ENCODE data around the gene HCN4. TPM values are rescaled to one million over a fixed set of nuclear protein-coding genes. Genes with fewer than 3 reads are reported as not detected.

Gene HCN4
- polyA plus RNA-seq, 1 donor = not detected

DNA sequence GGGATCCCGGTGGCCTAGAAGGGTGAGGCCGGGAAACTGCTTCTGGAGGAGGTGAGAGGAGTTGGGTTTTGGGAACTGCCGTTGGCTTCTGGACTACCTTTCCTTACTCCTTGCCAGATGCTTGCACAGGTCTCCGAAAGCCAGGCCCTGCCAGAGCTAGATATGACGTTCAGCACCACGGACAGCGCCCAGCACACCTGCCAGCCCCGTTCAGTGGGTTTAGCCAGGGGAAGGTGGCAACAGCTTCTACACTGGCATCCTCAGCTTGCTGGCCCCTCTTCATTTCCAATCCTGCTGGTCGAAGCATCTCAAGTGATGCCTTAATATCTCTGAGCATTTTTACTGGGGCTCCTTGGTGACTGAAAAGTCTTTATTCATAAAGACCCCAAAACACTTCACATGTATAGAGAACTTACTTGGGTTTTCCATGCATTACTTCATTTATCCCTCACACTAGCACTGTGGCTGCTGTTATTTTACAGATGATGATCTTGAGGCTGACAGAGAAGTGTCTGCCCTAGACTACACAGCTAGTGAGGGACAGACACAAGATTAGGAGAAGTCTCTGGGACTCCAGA is 21.9 kb downstream of the HCN4 start:
- peak; percentile 4 for DNase-seq (ENCODE audit: low read depth)

DNA sequence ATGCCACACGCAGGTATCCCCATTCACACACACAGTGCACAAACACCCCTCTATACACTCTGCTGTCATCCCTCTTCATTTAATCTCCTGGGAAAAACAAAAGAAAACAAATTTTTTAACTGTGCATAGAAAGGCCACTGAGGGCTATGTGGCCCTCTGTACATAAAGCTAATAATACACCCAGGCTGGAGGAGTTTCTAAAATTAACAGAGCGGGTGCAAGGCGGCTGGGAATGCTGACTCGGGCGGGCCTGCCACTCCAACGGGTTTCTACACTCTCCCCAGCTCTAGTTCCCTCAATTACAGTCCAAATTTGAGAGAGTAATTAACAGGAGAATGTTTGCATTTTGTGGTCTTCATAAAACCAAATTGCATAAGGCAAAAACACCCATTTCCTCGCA is 23.1 kb downstream of the HCN4 start:
- DNase-seq (ENCODE audit: low read depth) = no peak

DNA sequence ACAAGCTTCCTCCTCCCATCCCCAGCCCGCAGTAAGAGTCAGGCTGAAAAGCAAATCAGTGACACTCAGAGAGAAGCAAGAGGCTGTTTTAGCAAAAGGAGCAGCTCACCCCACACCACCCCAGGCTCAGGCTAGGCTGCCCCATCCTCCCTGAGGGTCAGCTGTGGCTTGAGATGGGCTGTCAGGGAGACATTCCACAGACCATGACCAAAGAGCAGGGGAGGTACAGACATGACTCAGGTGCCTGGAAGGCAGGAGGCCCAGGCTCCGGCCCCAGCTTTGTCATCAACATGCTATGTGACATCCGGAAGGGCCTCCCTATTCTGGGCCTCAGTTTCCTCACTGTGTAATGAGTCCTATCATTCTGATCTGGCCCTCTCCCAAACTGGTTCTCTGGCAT is 24.7 kb downstream of the HCN4 start:
- DNase-seq (ENCODE audit: low read depth) = no peak

DNA sequence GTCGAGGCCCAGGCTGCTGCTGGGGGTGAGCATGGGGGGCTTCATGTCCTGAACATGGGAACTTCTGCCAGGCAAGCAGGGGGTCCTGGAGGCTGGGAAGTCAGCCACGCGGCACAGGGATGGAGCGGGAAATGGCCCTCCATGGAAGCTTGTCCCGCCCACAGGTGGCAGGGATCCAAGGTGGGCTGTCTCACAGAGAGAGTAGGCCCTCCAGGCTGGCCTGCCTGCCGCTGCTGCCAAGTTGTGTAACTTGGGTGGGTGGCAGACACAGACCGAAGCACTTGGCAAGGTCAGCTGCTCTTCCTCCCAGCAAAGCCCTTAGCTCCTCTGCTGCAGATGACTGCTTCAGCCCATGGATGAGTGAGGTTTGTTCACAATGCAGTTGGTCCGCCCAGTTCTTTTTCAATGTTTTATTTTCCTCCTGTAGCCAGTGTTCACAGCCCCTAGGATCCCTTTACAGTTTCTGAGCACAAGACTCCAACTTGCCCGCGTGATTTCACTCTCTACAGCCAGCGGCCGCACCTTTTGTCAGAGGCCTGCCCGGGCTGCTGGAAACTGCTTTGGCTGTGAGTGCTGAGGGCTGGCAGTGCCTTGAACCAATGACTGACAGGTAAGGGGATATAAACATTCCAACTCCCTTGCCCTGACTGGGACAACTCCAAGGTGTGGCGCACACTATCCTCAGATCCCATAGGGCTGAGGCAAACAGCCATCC is 26.7 kb downstream of the HCN4 start:
- DNase-seq (ENCODE audit: low read depth) = no peak

DNA sequence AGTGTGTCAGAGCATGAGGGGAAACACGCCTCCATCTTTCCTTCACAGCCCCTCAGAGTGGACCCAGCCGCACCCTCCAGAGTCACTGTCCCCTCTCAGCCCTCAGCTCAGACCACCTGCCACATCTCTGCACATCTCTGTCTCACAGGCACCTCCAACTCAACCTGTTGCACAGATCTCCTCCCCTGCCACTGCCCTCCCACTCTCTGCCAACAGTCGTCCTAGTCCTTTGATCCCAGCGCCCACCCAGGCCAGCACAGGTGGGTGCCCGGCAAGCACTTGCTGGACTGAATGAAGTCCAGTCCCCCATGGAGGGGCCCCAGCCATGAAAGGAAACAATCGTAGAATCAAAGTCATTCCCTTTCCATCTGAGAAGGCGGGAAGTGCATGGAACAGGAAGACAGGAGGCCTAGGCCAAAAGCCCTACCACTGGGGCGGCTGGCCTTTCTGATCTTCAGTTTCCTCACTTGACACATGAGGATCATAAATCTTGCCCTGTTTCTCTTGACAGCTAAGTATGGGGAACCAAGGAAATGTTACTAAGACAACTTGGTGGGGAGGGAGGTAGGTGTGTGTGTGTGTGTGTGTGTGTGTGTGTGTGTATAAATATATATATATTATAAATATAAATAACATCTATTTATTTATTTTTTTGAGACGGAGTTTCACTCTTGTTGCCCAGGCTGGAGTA is 28.1 kb downstream of the HCN4 start:
- no peak for DNase-seq (ENCODE audit: low read depth)

DNA sequence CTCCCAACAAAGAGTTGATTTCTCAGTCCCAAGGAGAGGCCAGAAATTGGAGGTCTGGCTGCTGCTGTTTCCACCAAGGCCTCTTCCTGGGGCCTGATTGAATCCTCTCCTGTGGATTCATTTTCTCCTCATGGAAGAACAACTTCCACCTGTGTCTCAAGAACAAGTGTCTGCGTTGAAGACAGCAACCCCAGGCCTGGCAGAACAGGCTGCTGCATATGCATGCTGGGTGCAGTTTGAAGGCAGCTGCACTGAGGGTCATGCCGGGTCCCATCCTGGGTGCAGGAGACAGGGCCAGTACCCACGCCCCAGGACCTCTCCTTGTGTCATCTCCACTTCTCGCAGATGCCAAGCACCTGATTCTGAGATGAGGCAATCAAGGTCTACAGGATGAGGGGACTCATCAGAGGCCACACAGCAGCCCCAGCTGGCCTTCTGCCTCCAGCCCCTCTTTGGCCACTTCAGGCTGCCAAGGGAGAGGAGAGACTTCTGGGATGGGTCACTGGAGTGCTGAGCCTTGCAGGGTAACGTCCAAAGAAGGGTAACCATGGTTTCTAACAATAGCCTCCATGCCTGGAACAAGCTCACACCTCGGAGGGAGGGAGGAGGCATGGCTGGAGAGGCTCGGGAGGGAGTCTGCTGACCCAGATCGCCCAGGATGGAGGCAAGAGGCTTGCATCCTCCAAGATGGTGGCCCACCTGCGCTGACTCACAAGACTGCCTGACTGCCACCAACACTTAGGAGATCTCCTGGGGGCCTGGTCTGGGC is 30.0 kb downstream of the HCN4 start:
- no peak for DNase-seq (ENCODE audit: low read depth)

DNA sequence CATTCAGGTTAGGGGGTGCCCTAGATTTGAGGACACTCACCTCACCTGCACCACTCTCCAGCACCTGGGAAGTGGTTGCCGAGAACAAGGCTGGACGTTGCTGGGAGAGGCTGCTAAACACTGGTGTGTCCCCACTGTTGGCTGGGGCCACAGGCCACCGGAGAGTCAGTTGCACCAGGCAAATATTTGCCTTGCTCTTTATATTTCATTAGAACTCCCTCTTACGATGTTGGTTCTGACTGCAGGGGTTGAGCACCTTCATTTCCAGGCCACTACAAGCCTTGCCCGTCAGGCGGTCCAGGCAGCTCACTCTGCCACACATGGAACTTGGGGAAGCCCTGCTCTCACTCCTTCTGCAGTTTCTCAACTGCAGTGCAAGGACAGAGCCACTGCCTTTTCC is 30.7 kb downstream of the HCN4 start:
- no peak for DNase-seq (ENCODE audit: low read depth)

DNA sequence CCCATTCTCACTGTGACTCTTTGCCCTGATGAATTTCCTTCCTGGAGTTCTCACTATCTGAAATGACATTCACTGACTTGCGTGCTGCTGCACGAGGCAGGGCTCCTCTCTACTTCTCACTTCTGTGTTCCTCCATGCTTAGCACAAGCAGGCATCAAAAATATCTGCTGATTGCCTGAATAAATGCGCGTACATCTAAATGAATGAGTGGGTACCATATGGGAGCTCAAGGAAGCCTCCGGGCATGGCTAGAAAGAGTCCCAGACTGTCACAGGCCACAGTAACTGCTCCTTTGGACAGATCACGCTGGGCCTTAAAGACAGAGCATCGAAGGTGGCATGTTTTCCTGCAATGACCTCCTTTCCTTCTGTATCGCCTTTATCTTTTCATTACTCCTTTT is 31.6 kb downstream of the HCN4 start:
- no peak for DNase-seq (ENCODE audit: low read depth)

DNA sequence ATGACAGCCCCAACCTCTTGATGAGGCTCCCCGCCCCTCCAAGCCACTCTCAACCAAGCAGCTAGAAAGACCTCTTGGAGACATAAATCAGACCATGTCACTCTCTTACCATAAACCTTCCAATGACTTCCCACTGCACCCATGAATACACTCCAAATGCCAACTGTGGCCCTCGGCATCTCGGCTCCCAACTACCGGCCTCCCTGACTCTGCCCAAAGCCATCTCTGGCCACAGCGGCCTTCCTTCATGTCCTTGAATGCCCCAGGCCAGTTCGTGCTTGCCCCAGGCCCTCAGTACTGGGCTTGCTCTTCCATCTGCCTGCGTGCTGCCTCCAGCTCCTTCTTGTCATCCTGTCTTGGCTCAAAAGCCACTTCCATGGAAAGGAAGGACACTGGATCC is 32.0 kb downstream of the HCN4 start:
- no peak for DNase-seq (ENCODE audit: low read depth)

DNA sequence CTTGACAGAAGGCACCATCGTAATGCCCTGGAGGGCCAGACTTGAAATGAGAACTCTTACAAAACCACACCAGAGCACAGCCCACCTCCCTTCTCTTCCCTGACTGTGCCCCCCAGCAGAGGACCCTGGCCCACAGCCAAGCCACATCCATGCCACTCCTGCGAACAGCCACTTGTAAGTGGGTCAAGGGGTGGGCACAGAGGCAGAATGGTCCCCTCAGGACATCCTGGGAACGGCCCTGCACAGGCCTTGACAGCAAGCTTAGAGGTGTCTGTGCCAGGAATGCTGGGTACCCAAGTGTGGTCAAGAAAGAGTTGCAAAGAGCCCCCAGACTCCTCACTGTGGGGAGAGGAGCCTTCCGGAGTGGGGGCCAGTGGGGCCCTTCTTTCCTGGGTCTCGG is 33.3 kb downstream of the HCN4 start:
- DNase-seq (ENCODE audit: low read depth) = no peak

DNA sequence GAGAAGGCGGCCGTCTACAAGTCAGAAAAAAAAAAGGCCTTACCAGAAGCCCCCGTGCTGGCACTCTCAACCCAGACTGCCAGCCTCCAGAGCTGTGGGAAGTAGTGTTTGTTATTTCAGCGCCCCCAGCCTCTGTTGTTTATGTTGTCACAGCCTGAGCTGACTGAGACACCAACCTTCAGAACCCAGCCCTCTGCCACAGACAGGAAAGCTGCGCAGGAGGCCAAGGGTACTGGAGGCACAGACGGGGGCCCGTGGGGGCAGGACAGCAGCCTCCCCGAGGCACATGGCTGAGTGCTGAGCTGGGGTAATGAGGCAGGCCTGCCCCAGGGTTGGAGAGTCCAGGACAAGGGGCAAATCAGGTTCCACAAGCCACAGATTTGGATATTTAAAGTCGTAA is 33.7 kb downstream of the HCN4 start:
- no peak for DNase-seq (ENCODE audit: low read depth)

DNA sequence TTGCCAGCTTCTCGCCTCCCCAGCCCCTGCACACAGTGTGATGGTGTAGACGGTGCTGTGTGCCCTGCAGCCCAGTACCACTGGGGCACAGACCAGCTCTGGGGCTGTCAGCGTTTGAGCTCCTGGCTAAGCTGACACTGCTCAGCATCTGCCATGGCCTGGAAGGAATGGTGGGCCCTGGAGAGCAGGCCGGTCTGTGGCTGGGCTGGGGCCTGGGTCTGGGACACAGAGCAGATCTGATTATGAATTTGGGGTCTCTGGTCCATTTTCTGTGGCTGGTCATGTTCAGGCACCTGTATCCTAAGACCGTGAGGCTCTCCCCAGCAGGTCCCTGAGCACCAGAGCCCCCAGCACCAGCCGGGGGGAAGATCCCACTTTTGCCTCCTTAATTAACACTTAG is 34.7 kb downstream of the HCN4 start:
- no peak for DNase-seq (ENCODE audit: low read depth)

DNA sequence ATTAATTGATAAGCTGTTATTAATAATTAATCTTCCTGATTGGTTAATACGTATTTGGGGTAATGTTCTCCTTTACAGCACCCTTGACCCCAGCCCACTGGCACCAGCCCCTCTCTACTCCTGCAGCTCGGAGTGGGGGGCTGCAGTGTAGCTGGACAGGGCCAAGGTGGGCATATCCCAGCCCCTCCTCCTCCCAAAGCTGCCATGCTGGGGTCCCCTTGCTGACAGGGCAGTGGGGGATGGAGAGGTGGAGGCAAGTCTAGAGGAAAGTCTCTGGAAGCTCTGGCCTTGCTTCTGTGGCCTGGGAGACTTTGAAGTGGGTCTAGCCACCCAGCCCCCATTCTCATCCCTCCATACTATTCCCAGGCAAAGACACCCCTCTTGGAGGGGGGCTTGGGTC is 35.8 kb downstream of the HCN4 start:
- no peak for DNase-seq (ENCODE audit: low read depth)

DNA sequence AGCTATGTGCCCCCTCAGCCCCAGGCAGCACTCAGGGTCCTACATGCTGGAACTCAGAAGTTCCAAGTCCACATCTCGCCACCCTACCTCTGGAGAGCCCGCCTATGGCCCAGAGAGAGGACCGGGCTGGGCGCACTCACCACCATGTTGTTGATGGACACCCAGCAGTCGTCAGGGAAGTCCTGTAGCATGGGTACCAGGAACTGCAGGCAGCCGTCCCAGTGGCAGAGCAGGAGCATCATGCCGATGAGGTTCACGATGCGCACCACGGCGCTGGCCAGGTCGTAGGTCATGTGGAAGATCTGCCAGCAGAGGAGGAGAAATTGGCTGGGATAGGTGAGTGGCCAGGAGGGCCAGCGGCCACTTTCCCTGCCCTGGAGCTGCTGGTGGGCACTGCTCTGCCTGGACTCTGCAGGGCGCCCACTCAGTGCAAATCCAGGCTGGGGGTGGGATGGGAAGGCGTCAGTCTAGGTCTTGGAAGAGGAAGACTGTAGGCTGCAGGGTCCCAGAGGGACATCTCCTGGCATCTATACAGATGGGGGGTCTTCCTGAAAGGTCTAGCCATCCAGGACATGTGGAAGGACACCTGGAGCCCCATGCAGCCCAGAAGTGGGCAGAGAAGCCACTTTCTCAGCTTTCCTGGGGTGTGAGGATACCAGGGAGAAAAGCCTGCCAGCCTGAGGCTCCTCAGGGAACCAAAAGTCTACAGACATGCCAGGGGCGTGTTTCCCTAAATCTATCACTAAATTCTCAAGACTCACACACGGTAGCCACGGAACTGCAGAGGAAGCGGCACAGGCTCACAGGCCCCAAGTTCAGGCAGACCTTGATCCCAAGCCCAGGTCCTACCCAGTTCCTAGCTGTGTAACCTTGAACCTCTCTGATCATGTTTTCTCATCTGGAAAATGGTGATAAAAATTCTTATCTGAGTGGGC is 36.5 kb downstream of the HCN4 start:
- DNase-seq (ENCODE audit: low read depth) = no peak

DNA sequence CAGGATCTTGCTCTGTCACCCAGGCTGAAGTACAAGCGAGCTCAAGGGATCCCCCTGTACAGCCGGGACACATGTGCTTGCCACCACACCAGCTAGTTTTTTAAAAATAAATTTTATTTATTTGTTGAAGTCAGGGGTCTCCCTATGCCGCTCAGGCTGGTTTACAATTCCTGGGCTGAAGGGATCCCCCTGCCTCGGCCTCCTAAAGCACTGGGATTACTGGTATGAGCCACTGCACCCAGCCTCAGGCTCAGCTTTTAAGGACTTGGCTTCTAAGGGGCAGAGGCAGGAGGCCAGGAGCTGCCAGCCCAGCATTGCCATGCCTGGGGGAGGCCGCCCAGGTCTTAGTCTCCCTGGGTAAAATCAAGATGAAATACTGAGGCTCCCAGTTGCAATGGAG is 37.3 kb downstream of the HCN4 start:
- no peak for DNase-seq (ENCODE audit: low read depth)

DNA sequence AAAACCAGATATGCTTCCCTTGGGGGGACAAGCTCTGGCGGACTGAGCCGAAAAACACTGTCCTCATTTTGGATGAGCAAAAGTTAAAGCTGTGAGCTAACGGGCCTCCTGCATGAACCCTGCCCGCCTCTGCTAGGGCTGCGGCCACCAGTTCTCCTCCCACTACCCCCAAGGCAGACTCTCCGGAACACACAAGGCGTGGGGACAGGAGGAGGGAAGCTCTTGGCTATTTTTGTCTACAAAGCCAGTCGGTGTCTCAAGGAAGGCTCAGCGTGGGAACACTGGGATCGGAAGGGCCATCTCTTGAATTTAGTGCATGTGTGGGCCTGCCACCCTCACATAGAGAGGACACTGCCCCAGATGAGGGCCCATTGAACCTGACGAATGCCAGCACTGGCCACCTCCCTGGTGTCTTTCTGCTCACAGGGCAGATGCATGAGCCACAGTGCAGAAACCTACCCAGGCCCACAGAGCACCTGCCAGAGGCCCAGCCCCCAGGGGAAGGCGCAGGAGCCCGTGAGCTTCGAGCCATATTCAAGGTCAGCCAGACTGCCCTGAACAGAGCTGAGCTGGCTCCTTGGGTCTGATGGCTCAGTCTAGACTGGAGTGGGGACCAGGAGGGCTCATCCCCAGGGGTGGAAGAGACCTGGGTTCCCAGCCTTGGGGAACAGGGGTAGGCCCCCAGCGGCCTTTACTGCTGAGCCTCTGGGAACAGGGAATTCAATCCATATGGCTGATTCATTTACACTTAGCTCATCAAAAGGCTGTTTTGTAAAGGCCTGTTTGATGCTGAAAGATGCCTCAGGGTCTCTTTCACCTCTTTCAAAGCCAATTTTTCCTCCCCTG is 38.3 kb downstream of the HCN4 start:
- no peak for DNase-seq (ENCODE audit: low read depth)

DNA sequence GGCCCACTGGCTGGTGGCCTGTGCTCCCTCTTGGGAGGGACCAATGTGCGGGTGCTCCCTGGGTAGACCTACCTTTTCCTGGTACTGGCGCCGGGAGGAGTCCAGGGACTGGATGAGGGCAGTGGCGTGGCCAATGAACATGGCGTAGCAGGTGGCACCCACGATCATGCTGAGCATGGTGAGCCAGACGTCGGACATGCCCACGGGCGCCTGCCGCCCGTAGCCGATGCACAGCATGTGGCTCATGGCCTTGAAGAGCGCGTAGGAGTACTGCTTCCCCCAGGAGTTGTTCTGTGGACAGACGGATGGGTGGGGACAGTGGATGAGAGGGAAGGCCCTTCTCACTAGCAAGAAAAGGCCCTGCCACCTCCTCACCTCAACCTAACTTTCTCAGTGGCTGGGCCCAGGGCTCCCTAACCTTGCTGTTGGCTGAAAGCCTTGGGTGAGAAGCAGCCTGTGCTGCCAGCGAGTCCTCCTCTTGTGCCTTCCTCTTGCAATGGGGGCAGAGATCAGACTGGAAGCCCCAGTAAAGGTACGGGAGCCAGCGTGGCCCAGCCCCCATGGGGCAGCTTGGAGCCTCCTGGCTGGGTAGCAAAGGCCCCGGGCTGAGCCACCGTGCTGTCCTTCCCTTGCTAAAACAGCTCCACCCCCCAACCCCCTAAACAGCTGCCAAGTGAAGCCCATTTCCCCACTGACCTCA is 39.1 kb downstream of the HCN4 start:
- no peak for DNase-seq (ENCODE audit: low read depth)

DNA sequence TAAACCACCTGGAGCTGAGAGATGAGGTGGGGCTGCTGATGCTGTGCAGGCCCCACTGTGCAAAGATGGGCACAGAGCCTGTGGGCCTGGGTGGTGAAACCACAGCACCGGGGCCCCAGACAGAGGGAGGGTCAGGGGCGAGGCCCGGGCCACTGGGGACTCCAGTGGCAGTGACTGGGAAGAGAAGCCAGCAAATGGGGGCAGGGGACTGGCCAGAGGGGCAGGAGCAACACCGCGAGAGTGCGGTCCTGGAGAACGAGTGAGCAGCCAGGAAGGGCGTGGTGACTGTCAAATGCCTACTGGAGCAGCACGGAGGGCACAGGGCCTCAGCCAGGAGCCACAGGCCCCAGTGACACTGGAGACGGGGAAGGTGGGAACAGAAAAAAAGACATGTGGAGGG is 39.8 kb downstream of the HCN4 start:
- DNase-seq (ENCODE audit: low read depth) = no peak

DNA sequence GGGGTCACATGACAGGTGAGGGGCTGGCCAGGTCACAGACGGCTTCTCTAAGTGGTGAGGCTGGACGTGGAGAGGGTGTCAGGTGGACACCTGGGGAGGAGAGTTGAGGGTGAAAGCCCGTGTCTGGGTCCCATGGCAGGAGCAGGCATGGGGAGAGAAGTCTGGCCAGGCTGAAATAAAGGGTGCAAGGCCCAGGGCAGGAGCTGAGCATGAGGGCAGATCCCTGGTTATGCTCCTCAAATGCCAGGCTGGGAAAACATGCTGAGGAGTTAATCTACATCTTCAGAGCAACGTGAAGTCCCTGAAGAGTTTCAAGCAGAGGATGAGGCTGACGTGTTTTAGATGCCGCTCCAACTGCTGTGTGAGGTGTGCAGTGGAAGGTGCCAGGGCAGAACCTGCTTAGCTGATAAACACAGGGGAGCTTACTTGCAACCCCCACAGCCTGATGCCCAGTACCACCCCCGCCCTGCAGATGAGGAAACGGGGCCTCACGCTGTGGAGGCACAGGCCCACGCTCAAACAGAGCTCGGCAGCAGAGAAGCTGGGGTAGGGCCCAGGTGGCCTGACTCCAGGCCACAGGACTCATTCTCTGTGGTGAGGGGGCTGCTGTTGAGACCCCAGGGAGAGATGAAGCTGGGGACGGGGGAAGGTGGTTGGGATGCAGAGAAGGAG is 40.5 kb downstream of the HCN4 start:
- DNase-seq (ENCODE audit: low read depth) = no peak
